ENCODE measurements around the gene IL1RAP. TPM values are rescaled to one million over a fixed set of nuclear protein-coding genes. Genes with fewer than 3 reads are reported as not detected.

IL1RAP gene
- total and polyA plus RNA-seq, 9 of the 15 experiments (the other 6 are each of a cell fraction or from before 2014, with no cell fraction given), result 0.23 to 1.8 (median 0.88) TPM

- no peak for TF ChIP-seq ZBTB5 (IDR thresholded peaks at IDR 0.05)
- TF ChIP-seq NONO (IDR thresholded peaks at IDR 0.05; ENCODE audit: low read depth in 2 of 2, low read length in 1 of 2), result no peak
- no peak for TF ChIP-seq ZBTB8A (IDR thresholded peaks at IDR 0.05; ENCODE audit: partially characterized antibody)
- TF ChIP-seq CBFA2T2 (conservative IDR thresholded peaks at IDR 0.05), result no peak
- TF ChIP-seq CCAR2 (IDR thresholded peaks at IDR 0.05; ENCODE audit: low read depth, low read length), result no peak
- no peak for TF ChIP-seq ZNF561 (CRISPR knock-in tag; conservative IDR thresholded peaks at IDR 0.05)
Observed at GRCh38 chr3:190497811-190498210, 16.1 kb upstream of the IL1RAP start (continued).

GRCh38 chr3:190498293-190498692, 15.6 kb upstream of the IL1RAP start:
- 0 out of 2 replicates have a peak, but pooled peaks cover 2% of the 10 kb centered on the region for H3K9me3 ChIP-seq (replicated peaks; ENCODE audit: control insufficient read depth, insufficient read depth, low read depth, low read length)
- no peak overlapping the region for H3K9ac ChIP-seq (ENCODE audit: insufficient read depth in 1 of 2, low read depth in 2 of 2, low read length in 2 of 2)
- no peaks in the 10 kb centered on the region for H3K4me1 ChIP-seq (replicated peaks in 1 of 2; ENCODE audit: control insufficient read depth in 2 of 2, insufficient read depth in 2 of 2, low read length in 2 of 2)
- 0% methylated on average over 2 of the region's 2 CpGs for WGBS (ENCODE audit: insufficient coverage, low coverage, missing lambda C conversion rate)
- H3K4me3 ChIP-seq, result no peak overlapping the region
- no peak for FAIRE-seq
- H2AFZ ChIP-seq (ENCODE audit: low read depth, low read length), result no peak overlapping the region
- H3K4me2 ChIP-seq (ENCODE audit: insufficient read depth, low read length), result no peak overlapping the region
- in situ Hi-C loops (cut with MboI) (no loop called here), intact Hi-C loops (cut with micrococcal nuclease) (no loop called here)
- CTCF ChIA-PET (ENCODE audit: low intra/inter-chr PET ratio), result no interaction called here
- ATAC-seq, result no peak
- H3K9me1 ChIP-seq (ENCODE audit: control insufficient read depth, insufficient read depth, low read length), result no peaks in the 10 kb centered on the region
- H4K20me1 ChIP-seq (replicated peaks; ENCODE audit: control insufficient read depth, insufficient read depth, low read length), result no peaks in the 10 kb centered on the region
- DNase-seq (ENCODE audit: extremely low read depth in 1 of 4, low spot score in 3 of 4), result no peak
- POLR2A ChIA-PET, result no interaction called here
- no peak for TF ChIP-seq HNRNPUL1 (IDR thresholded peaks at IDR 0.05; ENCODE audit: low read length)
- no peak for TF ChIP-seq RBM25 (IDR thresholded peaks at IDR 0.05; ENCODE audit: low read depth, low read length, severe bottlenecking)
- no TSS peak for BruUV-seq (replicated peaks)
- no peaks in the 10 kb centered on the region for H3K36me3 ChIP-seq (ENCODE audit: control insufficient read depth, insufficient read depth, low read length)
- H3K27ac ChIP-seq (ENCODE audit: extremely low read depth, low read depth, low read length), result no peak overlapping the region
- no peaks in the 10 kb centered on the region for H3K79me2 ChIP-seq (ENCODE audit: control insufficient read depth, insufficient read depth, low read length)
- no peaks in the 10 kb centered on the region for H3K27me3 ChIP-seq (ENCODE audit: control insufficient read depth in 2 of 2, insufficient read depth in 2 of 2, low read length in 2 of 2)
